K562 (cell line): ENCODE results near the gene PPP1R9B. TPM values are rescaled to one million over a fixed set of nuclear protein-coding genes. Genes with fewer than 3 reads are reported as not detected.

ENCODE experiments used
- CBFB ChIP-seq: sonication (generic); formaldehyde crosslinking; IDR thresholded peaks from 2 replicates; pipeline ENCODE4 v1.4.0; 2020; ENCODE audit warnings: mild to moderate bottlenecking, missing genetic modification reagents
- ELF2 ChIP-seq: fragments of 250-450 bp; sonication (Bioruptor Pico); IDR thresholded peaks from 2 replicates; pipeline ENCODE4 v1.5.0; 2021; ENCODE audit warnings: mild to moderate bottlenecking
- ZNF23 ChIP-seq: fragments of 250-450 bp; sonication (Bioruptor Pico); IDR thresholded peaks from 2 replicates; pipeline ENCODE4 v1.4.0; 2020; ENCODE audit warnings: mild to moderate bottlenecking
- ZNF589 ChIP-seq: fragments of 200-800 bp; sonication (Bioruptor generic); IDR thresholded peaks from 2 replicates; pipeline ENCODE4 v1.6.1; 2016; ENCODE audit warnings: low read depth, missing genetic modification characterization, missing compliant biosample characterization
- polyA plus RNA-seq, 8 experiments: library from polyadenylated mRNA; depleted of rRNA in 4 of 8; stranded (reverse) in 5 of 8; unstranded in 3 of 8; fragments of >200 nt; fragmentation: Nextera tagmentation in 2 of 8; fragmentation: Illumina TruSeq in 1 of 8; extraction: Ambion mirVana in 2 of 8; extraction: Trizol in 1 of 8; gene quantifications; 2 replicates each; pipeline versions ENCODE4 v1.2.1 to v1.2.3, GENCODE V29; 2011 to 2014; ENCODE audit warnings: inconsistent platforms in 1 of 8, missing spikeins in 1 of 8
- total RNA-seq, 7 experiments: library from RNA; depleted of rRNA in 6 of 7; stranded (reverse); fragments of >200 nt in 6 of 7; fragmentation: Illumina TruSeq in 2 of 7; extraction: Trizol in 2 of 7; gene quantifications; 2 replicates each; pipeline versions ENCODE4 v1.2.1 to v1.2.3, GENCODE V29; 2011 to 2021; ENCODE audit warnings: low replicate concordance in 1 of 7
- TF ChIP-seq, protein P1 (sequence below), 2 experiments: fragments of 450-650 bp; formaldehyde crosslinking in 1 of 2; IDR thresholded peaks; 2 replicates each; pipeline versions ENCODE4 v1.4.0 to v1.6.1; 2014 to 2020; ENCODE audit warnings: mild to moderate bottlenecking in 2 of 2, borderline replicate concordance in 1 of 2, low read depth in 1 of 2
- TF ChIP-seq, protein P2 (sequence below): fragments of 250-450 bp; sonication (Bioruptor Pico); IDR thresholded peaks from 2 replicates; pipeline ENCODE4 v1.9.0; 2021; ENCODE audit warnings: mild to moderate bottlenecking, inconsistent platforms
- TF ChIP-seq, protein P3 (sequence below): fragments of 450-650 bp; IDR thresholded peaks from 2 replicates; pipeline ENCODE4 v1.6.1; 2017; ENCODE audit warnings: antibody characterized with exemption, mild to moderate bottlenecking

Gene PPP1R9B
- total and polyA plus RNA-seq, 9 of the 15 experiments (the other 6 are each of a cell fraction or from before 2014, with no cell fraction given), result 0.10 to 63.5 (median 24.7) TPM

DNA sequence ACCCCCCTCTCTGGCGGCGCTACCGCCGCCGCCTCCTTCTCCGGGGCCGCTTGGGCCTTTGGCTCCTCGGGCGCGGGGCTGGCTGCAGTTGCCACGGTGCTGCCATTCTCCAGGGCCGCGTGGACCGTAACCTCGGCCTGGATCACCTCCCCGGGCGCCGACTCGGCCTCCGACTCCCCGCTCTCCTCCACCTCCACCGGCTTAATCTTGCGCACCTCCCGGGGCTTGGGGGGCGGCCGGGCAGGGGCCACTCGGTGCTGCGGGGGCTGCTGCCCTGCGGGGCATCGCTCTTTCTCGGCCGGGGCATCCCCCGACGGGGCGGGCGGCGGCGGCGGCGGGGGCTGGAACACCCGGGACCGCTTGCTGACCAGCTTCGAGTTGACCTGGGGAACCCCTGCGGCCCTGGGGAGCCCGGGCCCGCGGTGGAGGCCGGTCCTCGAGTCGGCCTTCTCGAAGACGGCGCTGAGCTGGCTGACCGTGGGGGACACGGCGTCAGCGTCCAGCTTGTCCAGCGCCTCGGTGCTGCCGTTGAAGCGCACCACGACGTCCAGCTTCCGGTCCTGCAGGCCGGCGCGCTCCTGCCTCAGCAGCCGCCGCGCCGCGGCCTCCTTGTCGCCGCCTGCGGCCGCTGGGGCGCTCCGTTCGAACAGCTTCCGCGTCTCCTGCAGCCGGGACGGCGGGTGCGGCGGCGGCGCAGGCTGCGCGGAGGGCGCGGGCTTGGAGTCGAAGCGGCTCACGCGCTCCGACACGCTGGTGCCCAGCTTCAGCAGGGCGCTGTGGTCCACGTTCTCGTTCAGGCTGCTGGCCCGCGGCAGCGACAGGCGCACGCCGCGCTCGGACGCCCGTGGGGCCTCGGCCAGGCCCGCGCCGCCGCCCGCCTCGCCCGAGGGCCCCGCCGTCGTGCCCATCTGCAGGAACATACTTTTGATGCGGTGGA, 792 bp downstream of the PPP1R9B start (continued):
- TF ChIP-seq, protein P1, sequence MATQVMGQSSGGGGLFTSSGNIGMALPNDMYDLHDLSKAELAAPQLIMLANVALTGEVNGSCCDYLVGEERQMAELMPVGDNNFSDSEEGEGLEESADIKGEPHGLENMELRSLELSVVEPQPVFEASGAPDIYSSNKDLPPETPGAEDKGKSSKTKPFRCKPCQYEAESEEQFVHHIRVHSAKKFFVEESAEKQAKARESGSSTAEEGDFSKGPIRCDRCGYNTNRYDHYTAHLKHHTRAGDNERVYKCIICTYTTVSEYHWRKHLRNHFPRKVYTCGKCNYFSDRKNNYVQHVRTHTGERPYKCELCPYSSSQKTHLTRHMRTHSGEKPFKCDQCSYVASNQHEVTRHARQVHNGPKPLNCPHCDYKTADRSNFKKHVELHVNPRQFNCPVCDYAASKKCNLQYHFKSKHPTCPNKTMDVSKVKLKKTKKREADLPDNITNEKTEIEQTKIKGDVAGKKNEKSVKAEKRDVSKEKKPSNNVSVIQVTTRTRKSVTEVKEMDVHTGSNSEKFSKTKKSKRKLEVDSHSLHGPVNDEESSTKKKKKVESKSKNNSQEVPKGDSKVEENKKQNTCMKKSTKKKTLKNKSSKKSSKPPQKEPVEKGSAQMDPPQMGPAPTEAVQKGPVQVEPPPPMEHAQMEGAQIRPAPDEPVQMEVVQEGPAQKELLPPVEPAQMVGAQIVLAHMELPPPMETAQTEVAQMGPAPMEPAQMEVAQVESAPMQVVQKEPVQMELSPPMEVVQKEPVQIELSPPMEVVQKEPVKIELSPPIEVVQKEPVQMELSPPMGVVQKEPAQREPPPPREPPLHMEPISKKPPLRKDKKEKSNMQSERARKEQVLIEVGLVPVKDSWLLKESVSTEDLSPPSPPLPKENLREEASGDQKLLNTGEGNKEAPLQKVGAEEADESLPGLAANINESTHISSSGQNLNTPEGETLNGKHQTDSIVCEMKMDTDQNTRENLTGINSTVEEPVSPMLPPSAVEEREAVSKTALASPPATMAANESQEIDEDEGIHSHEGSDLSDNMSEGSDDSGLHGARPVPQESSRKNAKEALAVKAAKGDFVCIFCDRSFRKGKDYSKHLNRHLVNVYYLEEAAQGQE (IDR thresholded peaks at IDR 0.05; ENCODE audit: borderline replicate concordance), result peak; percentile 56
- TF ChIP-seq, protein P1 (CRISPR knock-in tag; IDR thresholded peaks at IDR 0.05; ENCODE audit: low read depth), result peak; percentile 47; the same call in 1 of the 2 replicates
- TF ChIP-seq ELF2 (CRISPR knock-in tag) (peak; percentile 19; the same call in 1 of the 2 replicates), ZNF23 (no peak), CBFB (CRISPR knock-in tag) (no peak), ZNF589 (CRISPR knock-in tag) (0 out of 2 replicates have a peak, but pooled peaks have one; percentile 11)
- TF ChIP-seq, protein P2, sequence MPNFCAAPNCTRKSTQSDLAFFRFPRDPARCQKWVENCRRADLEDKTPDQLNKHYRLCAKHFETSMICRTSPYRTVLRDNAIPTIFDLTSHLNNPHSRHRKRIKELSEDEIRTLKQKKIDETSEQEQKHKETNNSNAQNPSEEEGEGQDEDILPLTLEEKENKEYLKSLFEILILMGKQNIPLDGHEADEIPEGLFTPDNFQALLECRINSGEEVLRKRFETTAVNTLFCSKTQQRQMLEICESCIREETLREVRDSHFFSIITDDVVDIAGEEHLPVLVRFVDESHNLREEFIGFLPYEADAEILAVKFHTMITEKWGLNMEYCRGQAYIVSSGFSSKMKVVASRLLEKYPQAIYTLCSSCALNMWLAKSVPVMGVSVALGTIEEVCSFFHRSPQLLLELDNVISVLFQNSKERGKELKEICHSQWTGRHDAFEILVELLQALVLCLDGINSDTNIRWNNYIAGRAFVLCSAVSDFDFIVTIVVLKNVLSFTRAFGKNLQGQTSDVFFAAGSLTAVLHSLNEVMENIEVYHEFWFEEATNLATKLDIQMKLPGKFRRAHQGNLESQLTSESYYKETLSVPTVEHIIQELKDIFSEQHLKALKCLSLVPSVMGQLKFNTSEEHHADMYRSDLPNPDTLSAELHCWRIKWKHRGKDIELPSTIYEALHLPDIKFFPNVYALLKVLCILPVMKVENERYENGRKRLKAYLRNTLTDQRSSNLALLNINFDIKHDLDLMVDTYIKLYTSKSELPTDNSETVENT (CRISPR knock-in tag), result 0 out of 2 replicates have a peak, but pooled peaks have one; percentile 42
- TF ChIP-seq, protein P3, sequence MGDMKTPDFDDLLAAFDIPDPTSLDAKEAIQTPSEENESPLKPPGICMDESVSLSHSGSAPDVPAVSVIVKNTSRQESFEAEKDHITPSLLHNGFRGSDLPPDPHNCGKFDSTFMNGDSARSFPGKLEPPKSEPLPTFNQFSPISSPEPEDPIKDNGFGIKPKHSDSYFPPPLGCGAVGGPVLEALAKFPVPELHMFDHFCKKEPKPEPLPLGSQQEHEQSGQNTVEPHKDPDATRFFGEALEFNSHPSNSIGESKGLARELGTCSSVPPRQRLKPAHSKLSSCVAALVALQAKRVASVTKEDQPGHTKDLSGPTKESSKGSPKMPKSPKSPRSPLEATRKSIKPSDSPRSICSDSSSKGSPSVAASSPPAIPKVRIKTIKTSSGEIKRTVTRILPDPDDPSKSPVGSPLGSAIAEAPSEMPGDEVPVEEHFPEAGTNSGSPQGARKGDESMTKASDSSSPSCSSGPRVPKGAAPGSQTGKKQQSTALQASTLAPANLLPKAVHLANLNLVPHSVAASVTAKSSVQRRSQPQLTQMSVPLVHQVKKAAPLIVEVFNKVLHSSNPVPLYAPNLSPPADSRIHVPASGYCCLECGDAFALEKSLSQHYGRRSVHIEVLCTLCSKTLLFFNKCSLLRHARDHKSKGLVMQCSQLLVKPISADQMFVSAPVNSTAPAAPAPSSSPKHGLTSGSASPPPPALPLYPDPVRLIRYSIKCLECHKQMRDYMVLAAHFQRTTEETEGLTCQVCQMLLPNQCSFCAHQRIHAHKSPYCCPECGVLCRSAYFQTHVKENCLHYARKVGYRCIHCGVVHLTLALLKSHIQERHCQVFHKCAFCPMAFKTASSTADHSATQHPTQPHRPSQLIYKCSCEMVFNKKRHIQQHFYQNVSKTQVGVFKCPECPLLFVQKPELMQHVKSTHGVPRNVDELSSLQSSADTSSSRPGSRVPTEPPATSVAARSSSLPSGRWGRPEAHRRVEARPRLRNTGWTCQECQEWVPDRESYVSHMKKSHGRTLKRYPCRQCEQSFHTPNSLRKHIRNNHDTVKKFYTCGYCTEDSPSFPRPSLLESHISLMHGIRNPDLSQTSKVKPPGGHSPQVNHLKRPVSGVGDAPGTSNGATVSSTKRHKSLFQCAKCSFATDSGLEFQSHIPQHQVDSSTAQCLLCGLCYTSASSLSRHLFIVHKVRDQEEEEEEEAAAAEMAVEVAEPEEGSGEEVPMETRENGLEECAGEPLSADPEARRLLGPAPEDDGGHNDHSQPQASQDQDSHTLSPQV, result peak; percentile 77
